Right ventricle myocardium superior (tissue), 1 donor: Measurements from ENCODE around the gene SPNS1. TPM values are rescaled to one million over a fixed set of nuclear protein-coding genes. Genes with fewer than 3 reads are reported as not detected.
A peak's percentile ranks its signal among the peaks of the same experiment; 100 is the strongest.
"Not testable (repeated sequence)": the region's sequence is repeated elsewhere in the genome, so short reads cannot be mapped to it uniquely, and the experiment has no call there.

ENCODE experiments used
- ATAC-seq: fragments of 200-7000 bp; cut with Tn5 transposase; one replicate; pipeline ENCODE4 v1.9.1; 2020; ENCODE audit warnings: mild to moderate bottlenecking; ENCODE audit not compliant: poor library complexity
- DNase-seq: peaks from one replicate; pipeline ENCODE4 v3.0.0-alpha.2; 2020
- intact Hi-C: fragments of 100-400 bp; cut with DNase I; formaldehyde crosslinking; loops from one replicate; pipeline ENCODE4 v1.11.2; 2022
- total RNA-seq: library from RNA; stranded (reverse); fragmentation: NEBNext Ultra II Directional; extraction: Animal tissue kit (Norgen Biotek cat#: 25700); gene quantifications from one replicate; pipeline ENCODE4 v1.2.1, GENCODE V29; 2021
- donor health status: DM: no; HTN: yes; CAD: no; lungs with severe emphysema.

The SPNS1 gene
- total RNA-seq, 1 donor from 2014 or later, result 15.3 TPM

DNA sequence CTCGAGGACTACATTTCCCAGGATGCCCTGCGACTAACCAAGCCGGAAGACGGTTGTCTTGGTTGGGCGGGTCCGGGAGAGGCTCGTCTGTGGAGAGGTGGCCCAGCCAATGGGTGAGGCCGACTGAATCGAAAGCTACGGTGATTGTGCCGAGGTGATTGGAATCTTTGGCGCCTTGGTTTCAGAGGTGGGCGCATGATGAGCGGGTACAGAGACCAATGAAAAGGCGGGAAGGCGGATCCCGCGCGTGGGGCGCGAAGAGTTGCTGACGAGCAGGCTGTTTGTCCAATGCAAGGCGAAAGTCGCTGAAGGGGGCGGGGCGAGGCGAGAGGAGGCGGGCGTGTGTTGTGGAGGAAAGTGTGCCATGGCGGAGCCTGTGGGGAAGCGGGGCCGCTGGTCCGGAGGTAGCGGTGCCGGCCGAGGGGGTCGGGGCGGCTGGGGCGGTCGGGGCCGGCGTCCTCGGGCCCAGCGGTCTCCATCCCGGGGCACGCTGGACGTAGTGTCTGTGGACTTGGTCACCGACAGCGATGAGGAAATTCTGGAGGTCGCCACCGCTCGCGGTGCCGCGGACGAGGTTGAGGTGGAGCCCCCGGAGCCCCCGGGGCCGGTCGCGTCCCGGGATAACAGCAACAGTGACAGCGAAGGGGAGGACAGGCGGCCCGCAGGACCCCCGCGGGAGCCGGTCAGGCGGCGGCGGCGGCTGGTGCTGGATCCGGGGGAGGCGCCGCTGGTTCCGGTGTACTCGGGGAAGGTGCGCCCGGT is 23.7 kb upstream of the SPNS1 start, which contains the start of gene NFATC2IP:
Gene NFATC2IP, plus strand, starts transcription at position 290 of the 762 bp plus-strand sequence. Its CDS starts 75 bp downstream, at position 365.
- intact Hi-C loops, result no loop called here

DNA sequence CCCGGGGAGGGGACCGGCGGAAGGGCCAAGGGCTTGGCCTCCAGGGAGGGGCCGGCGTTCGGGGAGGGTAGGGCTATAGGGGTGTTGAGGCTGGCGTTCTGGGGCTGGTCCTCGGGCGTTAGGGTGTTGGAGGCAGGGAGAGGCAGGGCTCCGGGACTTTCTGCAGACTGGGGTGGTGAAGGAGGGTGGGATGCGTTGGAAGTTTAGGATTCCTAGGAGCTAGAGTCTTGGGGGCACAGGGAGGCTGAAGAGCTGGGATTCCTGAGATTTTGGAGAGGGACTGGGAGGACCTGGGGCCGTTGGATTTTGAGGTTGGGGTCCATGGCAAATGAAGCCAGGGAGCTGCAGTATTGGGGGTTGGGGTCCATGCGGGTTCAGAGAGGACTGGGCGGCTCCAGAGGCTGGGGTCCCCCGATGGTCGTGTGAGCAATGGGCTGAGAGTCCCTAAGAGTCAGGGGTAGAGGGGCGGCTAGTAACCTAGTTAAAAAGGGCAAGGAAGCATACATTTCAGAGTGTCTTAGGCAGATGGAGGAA is 23.1 kb upstream of the SPNS1 start:
- intact Hi-C loops, result no loop called here
- ATAC-seq, result no peak
- no peak for DNase-seq

More for the DNA sequence above, 23.7 kb upstream of the SPNS1 start, which contains the start of gene NFATC2IP:
- peak; percentile 99 for DNase-seq
- peak; percentile 98 for ATAC-seq

DNA sequence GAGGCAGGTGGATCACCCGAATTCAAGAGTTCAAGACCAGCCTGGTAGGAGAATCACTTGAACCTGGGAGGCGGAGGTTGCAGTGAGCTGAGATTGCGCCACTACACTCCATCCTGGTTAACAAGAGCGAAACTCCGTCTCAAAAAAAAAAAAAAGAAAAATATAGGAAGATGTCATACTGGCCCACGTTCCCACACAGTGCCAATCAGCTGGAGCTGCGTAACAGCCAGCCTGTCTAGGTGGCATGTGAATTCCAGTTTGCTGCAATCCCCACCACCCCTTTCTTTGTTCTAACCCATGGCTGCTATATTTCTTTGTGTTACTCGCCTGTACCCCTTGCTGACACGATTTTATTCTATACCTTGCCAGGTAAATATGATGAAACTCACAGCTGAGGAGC is 16.4 kb upstream of the SPNS1 start:
- intact Hi-C loops, result no loop called here
- DNase-seq (no peak), ATAC-seq (no peak)

DNA sequence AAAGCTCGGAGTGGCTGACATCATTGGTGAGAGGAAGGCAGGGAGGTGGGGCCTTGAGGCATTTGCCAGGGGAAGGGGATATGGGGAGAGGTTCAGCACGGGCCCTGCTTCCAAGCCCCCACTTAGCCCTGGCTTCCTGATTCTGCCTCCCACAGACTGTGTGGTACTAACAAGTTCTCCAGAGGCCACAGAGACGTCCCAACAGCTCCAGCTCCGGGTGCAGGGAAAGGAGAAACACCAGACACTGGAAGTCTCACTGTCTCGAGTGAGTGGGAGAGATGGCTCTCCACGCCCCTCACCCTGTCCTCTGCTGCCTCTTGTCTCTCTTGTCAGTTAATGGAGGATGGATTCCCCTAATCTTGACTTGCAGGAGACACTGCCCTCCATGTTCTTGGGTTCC is 15.7 kb upstream of the SPNS1 start:
- intact Hi-C loops, result no loop called here
- DNase-seq (no peak), ATAC-seq (no peak)

- intact Hi-C loops, result no loop called here
- ATAC-seq, result no peak
- no peak for DNase-seq
Observed at GRCh38 chr16:28964072-28964471, 10.5 kb upstream of the SPNS1 start.

GRCh38 chr16:28964496-28964895 is 10.1 kb upstream of the SPNS1 start:
- intact Hi-C loops, result no loop called here
- DNase-seq (no peak), ATAC-seq (no peak)

DNA sequence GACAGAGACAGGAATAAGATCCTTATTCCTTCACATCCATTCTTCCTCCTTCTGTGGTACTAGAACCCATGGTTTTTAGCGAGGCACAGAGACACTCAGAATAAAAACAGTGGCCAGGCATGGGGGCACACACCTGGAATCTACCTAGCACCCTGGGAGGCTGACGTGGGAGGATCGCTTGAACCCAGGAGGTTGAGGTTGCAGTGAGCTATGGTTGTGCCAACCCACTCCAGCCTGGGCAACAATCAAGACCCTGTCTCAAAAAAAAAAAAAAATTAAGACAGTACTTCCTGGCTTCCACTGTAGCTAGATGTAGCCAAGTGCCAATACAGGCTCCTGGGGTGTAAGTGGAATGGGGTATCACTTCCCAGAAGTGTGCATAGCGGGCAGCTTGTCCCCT is 7.4 kb upstream of the SPNS1 start:
- DNase-seq (no peak), ATAC-seq (no peak)
- intact Hi-C loops, result no loop called here

DNA sequence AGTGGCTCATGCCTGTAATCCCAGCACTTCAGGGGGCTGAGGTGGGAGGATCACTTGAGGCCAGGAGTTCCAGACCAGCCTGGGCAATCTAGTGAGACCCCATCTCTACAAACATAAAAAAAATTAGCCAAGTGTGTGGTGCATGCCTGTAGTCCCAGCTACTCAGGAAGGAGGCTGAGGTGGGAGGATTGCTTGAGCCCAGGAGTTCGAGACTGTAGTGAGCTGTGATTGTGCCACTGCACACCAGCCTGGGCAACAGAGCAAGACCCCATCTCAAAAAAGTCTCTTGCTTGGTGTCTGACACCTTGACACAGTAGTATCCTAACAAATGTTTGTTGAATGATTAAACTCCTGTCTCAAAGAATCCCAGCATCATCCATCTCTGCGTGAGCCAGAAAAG is 4.9 kb upstream of the SPNS1 start:
- DNase-seq, intact Hi-C loops, ATAC-seq: not testable (repeated sequence)

- intact Hi-C loops, result no loop called here
- peak; percentile 61 for ATAC-seq
- peak; percentile 65 for DNase-seq
Observed at GRCh38 chr16:28974007-28974436, 556 bp upstream of the SPNS1 start.

- intact Hi-C loops, result no loop called here
- DNase-seq, result no peak
- peak; percentile 15 for ATAC-seq
Observed at GRCh38 chr16:28975158-28975599, 601 bp downstream of the SPNS1 start.

- DNase-seq, result no peak
- no peak for ATAC-seq
- intact Hi-C loops, result no loop called here
Observed at GRCh38 chr16:28977703-28978662, 3.4 kb downstream of the SPNS1 start.

DNA sequence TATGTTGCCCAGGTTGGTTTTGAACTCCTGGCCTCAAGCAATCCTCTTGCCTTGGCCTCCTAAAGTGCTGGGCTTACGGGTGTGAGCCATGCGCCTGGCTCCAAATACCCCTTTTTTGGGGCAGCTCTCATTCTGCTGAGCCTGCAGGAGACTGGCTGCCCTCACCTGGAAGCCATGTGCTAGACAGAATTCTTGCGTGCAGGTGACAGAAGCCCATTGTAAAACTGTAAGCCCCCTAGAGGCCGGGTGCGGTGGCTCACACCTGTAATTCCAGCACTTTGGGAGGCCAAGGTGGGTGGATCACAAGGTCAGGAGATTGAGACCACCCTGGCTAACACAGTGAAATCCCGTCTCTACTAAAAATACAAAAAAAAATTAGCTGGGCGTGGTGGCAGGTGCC is 5.8 kb downstream of the SPNS1 start:
- intact Hi-C loops, ATAC-seq, DNase-seq: not testable (repeated sequence)

DNA sequence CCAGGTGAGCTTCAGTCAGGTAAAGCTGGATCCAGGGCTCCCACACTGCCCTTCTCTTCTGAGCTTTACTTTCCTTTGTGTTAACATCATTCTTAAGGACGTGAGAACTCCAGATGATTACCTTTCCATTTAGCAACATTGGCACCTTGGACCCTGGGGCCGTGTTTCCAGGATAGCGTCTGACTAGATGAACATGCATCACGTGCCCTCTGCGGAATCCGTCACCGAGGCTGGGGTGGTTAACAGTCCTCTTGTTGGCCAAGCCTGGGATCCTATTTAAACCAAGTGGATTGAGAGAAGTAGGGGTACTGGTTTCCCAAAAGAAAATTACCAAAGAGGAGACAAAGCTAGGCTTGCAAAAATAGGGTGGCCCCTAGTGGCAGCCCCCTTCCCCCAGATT is 6.4 kb downstream of the SPNS1 start:
- intact Hi-C loops, result no loop called here
- ATAC-seq, result no peak
- no peak for DNase-seq

- DNase-seq, result no peak
- intact Hi-C loops, result no loop called here
- no peak for ATAC-seq
Observed at GRCh38 chr16:28981517-28981916, 6.9 kb downstream of the SPNS1 start.

DNA sequence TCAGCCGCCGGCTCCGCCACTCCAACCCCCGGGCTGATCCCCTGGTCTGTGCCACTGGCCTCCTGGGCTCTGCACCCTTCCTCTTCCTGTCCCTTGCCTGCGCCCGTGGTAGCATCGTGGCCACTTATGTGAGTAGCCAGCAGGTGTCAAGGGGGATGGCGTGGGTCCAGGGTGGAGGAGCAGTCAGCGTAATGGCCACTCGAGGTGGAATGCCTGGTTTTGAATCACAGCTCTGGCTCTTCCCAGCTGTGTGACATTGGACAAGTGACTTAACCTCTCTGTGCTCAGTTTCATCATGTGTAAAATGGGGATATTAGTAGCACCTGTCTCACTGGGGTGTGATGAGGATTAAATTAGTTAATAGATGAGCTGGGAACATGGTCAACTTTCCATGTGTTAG is 7.8 kb downstream of the SPNS1 start:
- DNase-seq, result no peak
- no peak for ATAC-seq
- intact Hi-C loops, result no loop called here

- ATAC-seq (no peak), DNase-seq (no peak)
- intact Hi-C loops, result no loop called here
Observed at GRCh38 chr16:28982949-28983348, 8.4 kb downstream of the SPNS1 start.

DNA sequence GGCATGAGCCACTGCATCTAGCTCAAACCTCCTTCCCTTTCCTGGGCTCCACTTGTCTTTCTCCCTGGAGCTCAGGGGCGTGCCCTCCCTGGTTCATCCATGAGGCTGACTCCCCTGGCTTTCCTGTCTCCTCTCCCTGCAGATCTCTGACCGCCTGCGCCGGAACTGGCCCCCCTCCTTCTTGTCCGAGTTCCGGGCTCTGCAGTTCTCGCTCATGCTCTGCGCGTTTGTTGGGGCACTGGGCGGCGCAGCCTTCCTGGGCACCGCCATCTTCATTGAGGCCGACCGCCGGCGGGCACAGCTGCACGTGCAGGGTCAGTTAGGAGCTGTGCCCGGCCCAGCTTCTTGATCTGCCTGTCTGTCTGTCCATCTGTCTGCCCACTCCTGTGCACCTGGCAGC is 9.1 kb downstream of the SPNS1 start:
- ATAC-seq (no peak), DNase-seq (no peak)
- intact Hi-C loops, result no loop called here

DNA sequence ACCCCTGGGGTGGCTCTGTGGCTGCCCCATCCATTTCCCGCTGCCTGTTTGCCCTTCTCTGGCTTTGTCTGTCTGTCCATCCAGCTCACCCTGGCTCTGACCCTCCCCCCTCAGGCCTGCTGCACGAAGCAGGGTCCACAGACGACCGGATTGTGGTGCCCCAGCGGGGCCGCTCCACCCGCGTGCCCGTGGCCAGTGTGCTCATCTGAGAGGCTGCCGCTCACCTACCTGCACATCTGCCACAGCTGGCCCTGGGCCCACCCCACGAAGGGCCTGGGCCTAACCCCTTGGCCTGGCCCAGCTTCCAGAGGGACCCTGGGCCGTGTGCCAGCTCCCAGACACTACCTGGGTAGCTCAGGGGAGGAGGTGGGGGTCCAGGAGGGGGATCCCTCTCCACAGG is 9.5 kb downstream of the SPNS1 start:
- DNase-seq (no peak), ATAC-seq (no peak)
- intact Hi-C loops, result no loop called here

- no peak for DNase-seq
- intact Hi-C loops, result no loop called here
- ATAC-seq, result peak; percentile 41
Observed at GRCh38 chr16:28984619-28985135, 10.1 kb downstream of the SPNS1 start, which contains the start of gene LAT. Gene LAT, plus strand, starts transcription at chr16:28985052. Its CDS starts 366 bp downstream, at chr16:28985418.
